Glutamatergic neuron (in vitro differentiated cells): ENCODE data around the gene KRTAP10-10. TPM values are rescaled to one million over a fixed set of nuclear protein-coding genes. Genes with fewer than 3 reads are reported as not detected.
"Not testable (repeated sequence)": the region's sequence is repeated elsewhere in the genome, so short reads cannot be mapped to it uniquely, and the experiment has no call there.

Source experiments
- DNase-seq: peaks from one replicate; pipeline ENCODE4 v3.0.0; 2022
- H3K27ac Mint-ChIP-seq: one replicate; pipeline ENCODE4 v1.8.0; 2020; ENCODE audit warnings: mild to moderate bottlenecking, mixed read lengths, inconsistent platforms; ENCODE audit not compliant: unreplicated experiment
- H3K27me3 Mint-ChIP-seq: one replicate; pipeline ENCODE4 v1.8.0; 2020; ENCODE audit warnings: mild to moderate bottlenecking, moderate library complexity, mixed read lengths, inconsistent platforms; ENCODE audit not compliant: unreplicated experiment
- H3K36me3 Mint-ChIP-seq: one replicate; pipeline ENCODE4 v1.8.0; 2020; ENCODE audit warnings: mild to moderate bottlenecking, mixed read lengths, inconsistent platforms; ENCODE audit not compliant: unreplicated experiment
- H3K4me1 Mint-ChIP-seq: one replicate; pipeline ENCODE4 v1.8.0; 2020; ENCODE audit warnings: mild to moderate bottlenecking, low read depth, mixed read lengths, inconsistent platforms; ENCODE audit not compliant: unreplicated experiment
- H3K4me3 Mint-ChIP-seq: one replicate; pipeline ENCODE4 v1.8.0; 2020; ENCODE audit warnings: mild to moderate bottlenecking, mixed read lengths, inconsistent platforms; ENCODE audit not compliant: unreplicated experiment
- H3K9me3 Mint-ChIP-seq: one replicate; pipeline ENCODE4 v1.8.0; 2020; ENCODE audit warnings: mild to moderate bottlenecking, moderate library complexity, mixed read lengths, inconsistent platforms; ENCODE audit not compliant: unreplicated experiment
- CTCF ChIP-seq: fragments of 200-600 bp; sonication (generic); IDR thresholded peaks from one replicate; pipeline ENCODE4 v1.5.0; 2021; ENCODE audit not compliant: partially characterized antibody, unreplicated experiment
- long read RNA-seq: library from polyadenylated mRNA; unstranded; transcript quantifications from one replicate; pipeline ENCODE4 v2.0.0, GENCODE V29; 2020; ENCODE audit not compliant: unreplicated experiment
- total RNA-seq: library from RNA; stranded (reverse); fragmentation: NEBNext Ultra II Directional; extraction: Animal tissue kit (Norgen Biotek cat#: 25700); gene quantifications from one replicate; pipeline ENCODE4 v1.2.1, GENCODE V29; 2021; ENCODE audit not compliant: unreplicated experiment

Gene KRTAP10-10
- total RNA-seq, result not detected
- long read RNA-seq, result 0 reads

- no peak for TF ChIP-seq CTCF
- H3K27ac Mint-ChIP-seq, result peak within 1 kb of the TSS; percentile 67
Measured at GRCh38 chr21:44637018-44637850, at the start of gene KRTAP10-10. TSS of gene KRTAP10-10 (plus strand) at chr21:44637356. CDS start at chr21:44637418, 62 bp downstream.

GRCh38 chr21:44589094-44589493 lies 48.1 kb upstream of the KRTAP10-10 start:
- H3K4me1 Mint-ChIP-seq, result peaks cover 9% of the 10 kb centered on the region
- H3K27ac Mint-ChIP-seq, result no peak overlapping the region
- TF ChIP-seq CTCF, result no peak
- H3K36me3 Mint-ChIP-seq, result peaks cover 4% of the 10 kb centered on the region
- peaks cover 8% of the 10 kb centered on the region for H3K27me3 Mint-ChIP-seq
- H3K4me3 Mint-ChIP-seq, result no peak overlapping the region
- DNase-seq, result no peak
- H3K9me3 Mint-ChIP-seq, result peaks cover 8% of the 10 kb centered on the region

More at GRCh38 chr21:44637018-44637850, at the start of gene KRTAP10-10:
- DNase-seq, result peak; percentile 38
- H3K4me1 Mint-ChIP-seq, result peaks cover 3% of the 10 kb centered on the region
- H3K36me3 Mint-ChIP-seq, result peaks cover 22% of the 10 kb centered on the region
- H3K27me3 Mint-ChIP-seq, result no peaks in the 10 kb centered on the region
- H3K9me3 Mint-ChIP-seq, result peaks cover 11% of the 10 kb centered on the region
- peak within 1 kb of the TSS; percentile 64 for H3K4me3 Mint-ChIP-seq

GRCh38 chr21:44589586-44590305 lies 47.4 kb upstream of the KRTAP10-10 start:
- DNase-seq, result no peak
- peaks cover 4% of the 10 kb centered on the region for H3K36me3 Mint-ChIP-seq
- peaks cover 8% of the 10 kb centered on the region for H3K27me3 Mint-ChIP-seq
- H3K4me3 Mint-ChIP-seq, result no peak overlapping the region
- H3K9me3 Mint-ChIP-seq, result peaks cover 8% of the 10 kb centered on the region
- peaks cover 9% of the 10 kb centered on the region for H3K4me1 Mint-ChIP-seq
- TF ChIP-seq CTCF, result no peak
- no peak overlapping the region for H3K27ac Mint-ChIP-seq

- no peak for DNase-seq
- Mint-ChIP-seq H3K9me3 (peaks cover 5% of the 10 kb centered on the region), H3K27ac (no peak overlapping the region)
Measured at GRCh38 chr21:44590311-44590721, 46.8 kb upstream of the KRTAP10-10 start.

GRCh38 chr21:44590897-44591800 lies 46.0 kb upstream of the KRTAP10-10 start:
- H3K4me3 Mint-ChIP-seq, DNase-seq, H3K36me3 Mint-ChIP-seq, H3K4me1 Mint-ChIP-seq, H3K9me3 Mint-ChIP-seq, H3K27me3 Mint-ChIP-seq: not testable (repeated sequence)
- H3K27ac Mint-ChIP-seq, result peak overlapping the region; percentile 33

More at GRCh38 chr21:44590311-44590721, 46.8 kb upstream of the KRTAP10-10 start:
- H3K27me3 Mint-ChIP-seq, result peaks cover 8% of the 10 kb centered on the region
- H3K36me3 Mint-ChIP-seq, result peaks cover 4% of the 10 kb centered on the region
- no peak for TF ChIP-seq CTCF
- H3K4me3 Mint-ChIP-seq, result no peak overlapping the region
- peaks cover 9% of the 10 kb centered on the region for H3K4me1 Mint-ChIP-seq

- not testable (repeated sequence) for H3K4me1 Mint-ChIP-seq, DNase-seq, H3K27ac Mint-ChIP-seq, H3K4me3 Mint-ChIP-seq, H3K9me3 Mint-ChIP-seq, H3K27me3 Mint-ChIP-seq, H3K36me3 Mint-ChIP-seq
Measured at GRCh38 chr21:44591801-44592130, 45.4 kb upstream of the KRTAP10-10 start.
